ENCODE measurements around the gene ELN. TPM values are rescaled to one million over a fixed set of nuclear protein-coding genes. Genes with fewer than 3 reads are reported as not detected.
A peak's percentile ranks its signal among the peaks of the same experiment; 100 is the strongest.

ELN gene
- total RNA-seq, 1 donor from 2014 or later: 15,554 TPM

DNA sequence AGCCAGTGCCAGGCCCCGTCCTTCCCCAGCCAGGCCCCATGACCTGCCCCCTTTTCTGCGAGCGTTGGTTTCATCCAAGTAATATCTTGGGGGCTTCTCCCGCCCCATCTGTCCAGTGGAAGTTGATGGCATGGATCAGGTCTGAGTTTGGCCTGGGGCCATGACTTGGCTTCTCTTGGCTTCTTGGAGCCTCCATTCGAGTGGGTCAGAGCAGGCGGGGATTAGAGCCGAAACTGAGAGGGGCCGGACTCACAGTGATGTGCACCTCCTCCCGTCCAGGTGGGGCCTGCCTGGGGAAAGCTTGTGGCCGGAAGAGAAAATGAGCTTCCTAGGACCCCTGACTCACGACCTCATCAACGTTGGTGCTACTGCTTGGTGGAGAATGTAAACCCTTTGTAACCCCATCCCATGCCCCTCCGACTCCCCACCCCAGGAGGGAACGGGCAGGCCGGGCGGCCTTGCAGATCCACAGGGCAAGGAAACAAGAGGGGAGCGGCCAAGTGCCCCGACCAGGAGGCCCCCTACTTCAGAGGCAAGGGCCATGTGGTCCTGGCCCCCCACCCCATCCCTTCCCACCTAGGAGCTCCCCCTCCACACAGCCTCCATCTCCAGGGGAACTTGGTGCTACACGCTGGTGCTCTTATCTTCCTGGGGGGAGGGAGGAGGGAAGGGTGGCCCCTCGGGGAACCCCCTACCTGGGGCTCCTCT is 40.6 kb downstream of the ELN start:
- H3K27me3 Mint-ChIP-seq (ENCODE audit: low read depth): no peaks in the 10 kb centered on the region
- peaks cover 30% of the 10 kb centered on the region for H3K36me3 Mint-ChIP-seq (ENCODE audit: low read depth)
- no peak for TF ChIP-seq CTCF (IDR thresholded peaks at IDR 0.05)
- H3K4me1 Mint-ChIP-seq (ENCODE audit: low read depth): peaks cover 10% of the 10 kb centered on the region
- H3K4me3 Mint-ChIP-seq (ENCODE audit: unreplicated experiment): no peak overlapping the region
- peak overlapping the region; percentile 84 for H3K27ac Mint-ChIP-seq (ENCODE audit: unreplicated experiment)
- DNase-seq (ENCODE audit: low spot score): no peak
- H3K9me3 Mint-ChIP-seq (ENCODE audit: low read depth): no peaks in the 10 kb centered on the region

DNA sequence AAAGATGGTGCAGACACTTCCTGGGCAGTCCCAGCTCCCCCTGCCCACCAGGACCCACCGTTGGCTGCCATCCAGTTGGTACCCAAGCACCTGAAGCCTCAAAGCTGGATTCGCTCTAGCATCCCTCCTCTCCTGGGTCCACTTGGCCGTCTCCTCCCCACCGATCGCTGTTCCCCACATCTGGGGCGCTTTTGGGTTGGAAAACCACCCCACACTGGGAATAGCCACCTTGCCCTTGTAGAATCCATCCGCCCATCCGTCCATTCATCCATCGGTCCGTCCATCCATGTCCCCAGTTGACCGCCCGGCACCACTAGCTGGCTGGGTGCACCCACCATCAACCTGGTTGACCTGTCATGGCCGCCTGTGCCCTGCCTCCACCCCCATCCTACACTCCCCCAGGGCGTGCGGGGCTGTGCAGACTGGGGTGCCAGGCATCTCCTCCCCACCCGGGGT is 41.1 kb downstream of the ELN start:
- peak overlapping the region; percentile 22 for H3K4me3 Mint-ChIP-seq (ENCODE audit: unreplicated experiment)
- DNase-seq (ENCODE audit: low spot score): no peak
- peak overlapping the region; percentile 84 for H3K27ac Mint-ChIP-seq (ENCODE audit: unreplicated experiment)
- TF ChIP-seq CTCF (IDR thresholded peaks at IDR 0.05): no peak
- H3K27me3 Mint-ChIP-seq (ENCODE audit: low read depth): no peaks in the 10 kb centered on the region
- no peaks in the 10 kb centered on the region for H3K9me3 Mint-ChIP-seq (ENCODE audit: low read depth)
- peaks cover 26% of the 10 kb centered on the region for H3K36me3 Mint-ChIP-seq (ENCODE audit: low read depth)
- peaks cover 10% of the 10 kb centered on the region for H3K4me1 Mint-ChIP-seq (ENCODE audit: low read depth)

GRCh38 chr7:74069790-74070618 is 42.0 kb downstream of the ELN start:
- H3K27ac Mint-ChIP-seq (ENCODE audit: unreplicated experiment): peak overlapping the region; percentile 84
- H3K4me3 Mint-ChIP-seq (ENCODE audit: unreplicated experiment): no peak overlapping the region
- TF ChIP-seq CTCF (IDR thresholded peaks at IDR 0.05): no peak
- no peak for DNase-seq (ENCODE audit: low spot score)
- H3K36me3 Mint-ChIP-seq (ENCODE audit: low read depth): peaks cover 20% of the 10 kb centered on the region
- no peaks in the 10 kb centered on the region for H3K9me3 Mint-ChIP-seq (ENCODE audit: low read depth)
- no peaks in the 10 kb centered on the region for H3K27me3 Mint-ChIP-seq (ENCODE audit: low read depth)
- peaks cover 10% of the 10 kb centered on the region for H3K4me1 Mint-ChIP-seq (ENCODE audit: low read depth)

GRCh38 chr7:74070619-74070921 is 42.6 kb downstream of the ELN start:
- Mint-ChIP-seq H3K4me1 (ENCODE audit: low read depth) (peaks cover 10% of the 10 kb centered on the region), H3K27ac (ENCODE audit: unreplicated experiment) (peak overlapping the region; percentile 76), H3K4me3 (ENCODE audit: unreplicated experiment) (no peak overlapping the region), H3K27me3 (ENCODE audit: low read depth) (no peaks in the 10 kb centered on the region), H3K9me3 (ENCODE audit: low read depth) (no peaks in the 10 kb centered on the region), H3K36me3 (ENCODE audit: low read depth) (peaks cover 17% of the 10 kb centered on the region)
- TF ChIP-seq CTCF (IDR thresholded peaks at IDR 0.05): no peak
- no peak for DNase-seq (ENCODE audit: low spot score)

DNA sequence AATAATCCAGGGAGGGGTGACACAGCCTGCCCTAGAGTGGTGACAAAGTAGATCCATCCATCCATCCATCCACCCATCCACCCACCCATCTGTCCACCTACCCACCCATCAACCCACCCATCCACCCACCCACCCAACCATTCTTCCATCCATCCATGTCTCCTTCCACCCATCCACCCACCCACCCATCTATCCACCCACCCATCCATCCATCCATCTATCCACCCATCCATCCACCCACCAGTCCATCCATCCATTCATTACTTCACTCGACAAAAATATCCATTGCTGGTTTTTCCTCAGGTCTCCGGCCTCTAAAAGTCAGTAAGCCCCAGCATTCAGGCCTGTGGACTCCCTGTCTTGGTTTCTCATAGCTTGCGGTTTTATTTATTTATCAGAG is 43.1 kb downstream of the ELN start:
- H3K9me3 Mint-ChIP-seq (ENCODE audit: low read depth): no peaks in the 10 kb centered on the region
- H3K36me3 Mint-ChIP-seq (ENCODE audit: low read depth): peaks cover 12% of the 10 kb centered on the region
- H3K27ac Mint-ChIP-seq (ENCODE audit: unreplicated experiment): peak overlapping the region; percentile 76
- H3K4me3 Mint-ChIP-seq (ENCODE audit: unreplicated experiment): no peak overlapping the region
- no peaks in the 10 kb centered on the region for H3K27me3 Mint-ChIP-seq (ENCODE audit: low read depth)
- TF ChIP-seq CTCF (IDR thresholded peaks at IDR 0.05): no peak
- H3K4me1 Mint-ChIP-seq (ENCODE audit: low read depth): peaks cover 10% of the 10 kb centered on the region
- DNase-seq (ENCODE audit: low spot score): no peak

All from chondrocyte (in vitro differentiated cells).